ENCODE results near the gene MICAL3. TPM values are rescaled to one million over a fixed set of nuclear protein-coding genes. Genes with fewer than 3 reads are reported as not detected.

Gene MICAL3
- total RNA-seq, 1 experiment from 2014 or later: 23.7 TPM

DNA sequence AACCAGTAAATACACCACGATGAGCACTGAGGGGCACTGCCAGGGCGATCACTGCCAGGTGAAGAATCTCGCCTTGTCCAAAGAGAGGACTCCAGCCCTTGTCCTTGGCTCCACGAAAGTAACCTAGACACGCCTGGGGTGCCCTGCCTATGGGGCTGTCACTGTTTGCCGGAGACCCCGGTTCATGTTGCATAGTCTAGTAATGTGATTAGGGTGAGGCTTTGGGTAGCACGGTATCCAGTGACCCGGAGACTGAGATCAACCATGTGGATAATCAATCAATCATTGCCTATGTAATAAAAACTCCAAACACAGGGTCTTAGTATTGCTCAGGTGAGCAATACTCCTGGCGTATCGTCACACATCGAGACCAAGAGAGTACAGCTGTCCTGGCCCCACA is 190.9 kb downstream of the MICAL3 start:
- TF ChIP-seq, protein P1, sequence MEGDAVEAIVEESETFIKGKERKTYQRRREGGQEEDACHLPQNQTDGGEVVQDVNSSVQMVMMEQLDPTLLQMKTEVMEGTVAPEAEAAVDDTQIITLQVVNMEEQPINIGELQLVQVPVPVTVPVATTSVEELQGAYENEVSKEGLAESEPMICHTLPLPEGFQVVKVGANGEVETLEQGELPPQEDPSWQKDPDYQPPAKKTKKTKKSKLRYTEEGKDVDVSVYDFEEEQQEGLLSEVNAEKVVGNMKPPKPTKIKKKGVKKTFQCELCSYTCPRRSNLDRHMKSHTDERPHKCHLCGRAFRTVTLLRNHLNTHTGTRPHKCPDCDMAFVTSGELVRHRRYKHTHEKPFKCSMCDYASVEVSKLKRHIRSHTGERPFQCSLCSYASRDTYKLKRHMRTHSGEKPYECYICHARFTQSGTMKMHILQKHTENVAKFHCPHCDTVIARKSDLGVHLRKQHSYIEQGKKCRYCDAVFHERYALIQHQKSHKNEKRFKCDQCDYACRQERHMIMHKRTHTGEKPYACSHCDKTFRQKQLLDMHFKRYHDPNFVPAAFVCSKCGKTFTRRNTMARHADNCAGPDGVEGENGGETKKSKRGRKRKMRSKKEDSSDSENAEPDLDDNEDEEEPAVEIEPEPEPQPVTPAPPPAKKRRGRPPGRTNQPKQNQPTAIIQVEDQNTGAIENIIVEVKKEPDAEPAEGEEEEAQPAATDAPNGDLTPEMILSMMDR (conservative IDR thresholded peaks at IDR 0.05; ENCODE audit: low read depth, low read length): no peak
- no peak for TF ChIP-seq EZH2phosphoT487 (IDR thresholded peaks at IDR 0.05; ENCODE audit: borderline replicate concordance, low read length)
- TF ChIP-seq EZH2 (IDR thresholded peaks at IDR 0.05; ENCODE audit: low read length, unreplicated experiment): no peak
- intact Hi-C loops (cut with micrococcal nuclease): loop anchor here (10.0 kb wide), 2 partner anchors 161 to 191 kb away; partner anchors contain the start of gene MICAL3
- DNase-seq: no peak
- H3K27ac ChIP-seq (ENCODE audit: low read length): no peak overlapping the region
- no peak overlapping the region for H2AFZ ChIP-seq (ENCODE audit: low read length)
- ChIA-PET POLR2A (ENCODE audit: unreplicated experiment) (no interaction called here), CTCF (interaction anchor here (0.6 kb wide), 1 partner anchor 243 kb away, joined by 3 read pairs; no protein-coding TSS in a partner anchor)
- no peaks in the 10 kb centered on the region for H3K9me3 ChIP-seq (ENCODE audit: low read length)
- ATAC-seq: no peak
- no peaks in the 10 kb centered on the region for H3K27me3 ChIP-seq (ENCODE audit: low read length)
- no peak overlapping the region for H3K4me2 ChIP-seq (ENCODE audit: low read length)
- no peaks in the 10 kb centered on the region for H3F3A ChIP-seq (ENCODE audit: low read length, unreplicated experiment)
- H4K20me1 ChIP-seq (ENCODE audit: low read length): no peaks in the 10 kb centered on the region
- no peaks in the 10 kb centered on the region for H3K36me3 ChIP-seq (ENCODE audit: low read depth, low read length)
- no peaks in the 10 kb centered on the region for H3K79me2 ChIP-seq (ENCODE audit: low read length)
- no TSS peak for BruUV-seq (replicated peaks)
- H3K4me3 ChIP-seq (ENCODE audit: low read length): no peak overlapping the region
- H3K4me1 ChIP-seq (ENCODE audit: insufficient read depth, low read length): no peaks in the 10 kb centered on the region
- H3K9me2 ChIP-seq (replicated peaks; ENCODE audit: low read length): no peaks in the 10 kb centered on the region
- no peak overlapping the region for H3K9ac ChIP-seq (ENCODE audit: low read length)

DNA sequence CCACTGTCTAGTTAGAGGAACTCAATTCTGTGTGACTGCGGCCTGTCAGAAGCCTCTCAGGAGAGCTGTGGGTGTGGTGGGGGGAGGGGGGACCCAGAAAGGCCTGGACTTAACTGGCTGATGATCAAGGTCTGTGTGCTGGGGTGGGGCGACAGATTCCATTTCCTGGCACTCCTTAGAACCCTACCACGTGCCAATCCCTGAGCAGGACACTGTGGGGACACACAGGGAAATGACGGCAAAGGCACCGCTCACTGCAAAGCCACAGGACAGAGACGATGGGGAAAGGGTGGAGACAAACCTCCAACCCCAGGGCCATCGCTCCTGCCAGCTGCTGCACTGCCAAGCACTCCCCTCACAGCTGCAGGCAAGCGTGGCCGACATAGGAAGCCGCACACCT is 191.7 kb downstream of the MICAL3 start:
- DNase-seq (no peak), ATAC-seq (no peak)
- ChIA-PET POLR2A (ENCODE audit: unreplicated experiment) (no interaction called here), CTCF (no interaction called here)
- Histone ChIP-seq H3K79me2 (ENCODE audit: low read length) (no peaks in the 10 kb centered on the region), H3K36me3 (ENCODE audit: low read depth, low read length) (no peaks in the 10 kb centered on the region), H3K9me2 (replicated peaks; ENCODE audit: low read length) (no peaks in the 10 kb centered on the region), H3K4me3 (ENCODE audit: low read length) (no peak overlapping the region), H3F3A (ENCODE audit: low read length, unreplicated experiment) (no peaks in the 10 kb centered on the region), H3K4me1 (ENCODE audit: insufficient read depth, low read length) (no peaks in the 10 kb centered on the region), H3K27me3 (ENCODE audit: low read length) (no peaks in the 10 kb centered on the region), H4K20me1 (ENCODE audit: low read length) (no peaks in the 10 kb centered on the region), H3K27ac (ENCODE audit: low read length) (no peak overlapping the region), H3K9ac (ENCODE audit: low read length) (no peak overlapping the region), H3K4me2 (ENCODE audit: low read length) (no peak overlapping the region), H3K9me3 (ENCODE audit: low read length) (no peaks in the 10 kb centered on the region), H2AFZ (ENCODE audit: low read length) (no peak overlapping the region)
- intact Hi-C loops (cut with micrococcal nuclease): loop anchor here (10.0 kb wide), 2 partner anchors 162 to 192 kb away; partner anchors contain the start of gene MICAL3
- TF ChIP-seq EZH2 (IDR thresholded peaks at IDR 0.05; ENCODE audit: low read length, unreplicated experiment): no peak
- TF ChIP-seq EZH2phosphoT487 (IDR thresholded peaks at IDR 0.05; ENCODE audit: borderline replicate concordance, low read length): no peak
- TF ChIP-seq, protein P1 (conservative IDR thresholded peaks at IDR 0.05; ENCODE audit: low read depth, low read length): no peak
- BruUV-seq (replicated peaks): no TSS peak

DNA sequence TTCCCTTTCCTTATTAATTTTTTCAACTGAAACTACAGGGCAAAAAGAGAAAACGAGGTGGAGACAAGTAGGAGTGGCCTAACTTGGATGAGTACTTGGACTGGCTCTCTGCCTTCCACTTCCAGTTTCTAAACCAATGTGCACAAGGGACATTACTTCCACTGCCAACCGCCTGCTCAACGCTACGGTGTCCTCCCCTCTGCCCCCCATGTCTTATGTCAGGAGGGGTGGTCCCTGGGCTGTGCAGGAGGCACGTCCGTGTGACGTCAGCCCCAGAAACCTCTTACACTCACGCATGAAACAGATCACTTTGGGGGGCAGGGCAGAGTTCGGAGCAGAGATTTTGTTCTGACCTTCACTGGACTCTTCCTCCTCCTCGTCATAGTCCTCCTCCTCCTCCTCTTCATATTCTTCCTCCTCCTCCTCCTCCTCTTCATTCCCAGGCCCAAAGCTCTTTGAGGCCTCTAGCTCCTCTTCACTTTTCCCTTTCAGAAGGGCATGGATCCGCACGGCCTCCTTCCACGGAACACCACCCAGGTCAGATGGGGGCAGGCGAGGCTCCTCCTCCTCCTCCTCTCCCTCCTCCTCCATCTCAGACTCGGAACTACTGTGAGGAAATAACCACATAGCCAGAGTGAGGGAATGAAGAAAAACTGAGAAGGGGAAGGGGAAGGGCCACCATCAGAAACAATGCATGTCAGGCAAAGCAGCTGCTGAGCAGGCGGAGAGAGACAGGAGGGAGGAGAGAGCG is 192.7 kb downstream of the MICAL3 start:
- no TSS peak for BruUV-seq (replicated peaks)
- no peaks in the 10 kb centered on the region for H3K9me2 ChIP-seq (replicated peaks; ENCODE audit: low read length)
- H4K20me1 ChIP-seq (ENCODE audit: low read length): no peaks in the 10 kb centered on the region
- intact Hi-C loops (cut with micrococcal nuclease): loop anchor here (10.0 kb wide), 2 partner anchors 163 to 193 kb away; partner anchors contain the start of gene MICAL3
- ATAC-seq: no peak
- TF ChIP-seq EZH2 (IDR thresholded peaks at IDR 0.05; ENCODE audit: low read length, unreplicated experiment) (no peak), EZH2phosphoT487 (IDR thresholded peaks at IDR 0.05; ENCODE audit: borderline replicate concordance, low read length) (no peak)
- TF ChIP-seq, protein P1 (conservative IDR thresholded peaks at IDR 0.05; ENCODE audit: low read depth, low read length): no peak
- no peaks in the 10 kb centered on the region for H3K27me3 ChIP-seq (ENCODE audit: low read length)
- H3K36me3 ChIP-seq (ENCODE audit: low read depth, low read length): no peaks in the 10 kb centered on the region
- H2AFZ ChIP-seq (ENCODE audit: low read length): no peak overlapping the region
- no peaks in the 10 kb centered on the region for H3K9me3 ChIP-seq (ENCODE audit: low read length)
- no peak overlapping the region for H3K4me2 ChIP-seq (ENCODE audit: low read length)
- no peaks in the 10 kb centered on the region for H3F3A ChIP-seq (ENCODE audit: low read length, unreplicated experiment)
- H3K27ac ChIP-seq (ENCODE audit: low read length): no peak overlapping the region
- no peak overlapping the region for H3K4me3 ChIP-seq (ENCODE audit: low read length)
- ChIA-PET CTCF (no interaction called here), POLR2A (ENCODE audit: unreplicated experiment) (no interaction called here)
- no peak for DNase-seq
- no peaks in the 10 kb centered on the region for H3K4me1 ChIP-seq (ENCODE audit: insufficient read depth, low read length)
- no peaks in the 10 kb centered on the region for H3K79me2 ChIP-seq (ENCODE audit: low read length)
- no peak overlapping the region for H3K9ac ChIP-seq (ENCODE audit: low read length)
